ENCODE results near the gene AKAP6.

Gene AKAP6

DNA sequence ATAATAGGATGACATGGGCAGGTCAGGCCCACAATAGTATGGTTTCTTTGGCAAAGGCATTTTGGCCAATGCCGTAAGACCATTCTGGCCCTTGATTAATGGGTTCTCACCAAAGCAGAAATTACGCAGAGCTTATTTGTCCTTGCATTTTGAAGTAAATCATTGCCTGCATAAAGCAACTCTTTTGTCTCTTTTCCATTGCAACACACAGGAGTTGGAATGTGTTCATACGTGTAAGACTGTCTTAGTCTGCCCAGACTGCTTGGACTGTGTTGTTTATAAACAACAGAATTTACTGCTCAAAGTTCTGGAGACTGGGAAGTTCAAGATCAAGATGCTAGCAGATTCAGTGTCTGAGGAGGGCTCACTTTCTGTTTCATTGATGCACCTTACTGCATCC, 506.8 kb downstream of the AKAP6 start:
- TF ChIP-seq, protein P1, sequence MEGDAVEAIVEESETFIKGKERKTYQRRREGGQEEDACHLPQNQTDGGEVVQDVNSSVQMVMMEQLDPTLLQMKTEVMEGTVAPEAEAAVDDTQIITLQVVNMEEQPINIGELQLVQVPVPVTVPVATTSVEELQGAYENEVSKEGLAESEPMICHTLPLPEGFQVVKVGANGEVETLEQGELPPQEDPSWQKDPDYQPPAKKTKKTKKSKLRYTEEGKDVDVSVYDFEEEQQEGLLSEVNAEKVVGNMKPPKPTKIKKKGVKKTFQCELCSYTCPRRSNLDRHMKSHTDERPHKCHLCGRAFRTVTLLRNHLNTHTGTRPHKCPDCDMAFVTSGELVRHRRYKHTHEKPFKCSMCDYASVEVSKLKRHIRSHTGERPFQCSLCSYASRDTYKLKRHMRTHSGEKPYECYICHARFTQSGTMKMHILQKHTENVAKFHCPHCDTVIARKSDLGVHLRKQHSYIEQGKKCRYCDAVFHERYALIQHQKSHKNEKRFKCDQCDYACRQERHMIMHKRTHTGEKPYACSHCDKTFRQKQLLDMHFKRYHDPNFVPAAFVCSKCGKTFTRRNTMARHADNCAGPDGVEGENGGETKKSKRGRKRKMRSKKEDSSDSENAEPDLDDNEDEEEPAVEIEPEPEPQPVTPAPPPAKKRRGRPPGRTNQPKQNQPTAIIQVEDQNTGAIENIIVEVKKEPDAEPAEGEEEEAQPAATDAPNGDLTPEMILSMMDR (IDR thresholded peaks at IDR 0.05; ENCODE audit: low read depth, low read length, poor library complexity, severe bottlenecking) = no peak
- TF ChIP-seq EZH2phosphoT487 (IDR thresholded peaks at IDR 0.05; ENCODE audit: borderline replicate concordance, low read length) = no peak
- H3K4me3 ChIP-seq (ENCODE audit: low read length) = no peak overlapping the region
- H3K27me3 ChIP-seq (ENCODE audit: control insufficient read depth, low read length) = no peaks in the 10 kb centered on the region
- no peaks in the 10 kb centered on the region for H3K36me3 ChIP-seq (ENCODE audit: control insufficient read depth, low read length)
- H3K9me2 ChIP-seq (replicated peaks; ENCODE audit: control insufficient read depth, low read length) = no peaks in the 10 kb centered on the region
- H3K27ac ChIP-seq (ENCODE audit: low read depth, low read length) = no peak overlapping the region
- no peaks in the 10 kb centered on the region for H4K20me1 ChIP-seq (ENCODE audit: control insufficient read depth, insufficient read depth, low read depth, low read length)
- H3K9me3 ChIP-seq (ENCODE audit: control insufficient read depth, insufficient read depth, low read length) = no peaks in the 10 kb centered on the region
- H3K4me2 ChIP-seq (ENCODE audit: low read length) = no peak overlapping the region
- no peaks in the 10 kb centered on the region for H3F3A ChIP-seq (ENCODE audit: control insufficient read depth, insufficient read depth)
- H3K79me2 ChIP-seq (ENCODE audit: control insufficient read depth, low read length) = no peaks in the 10 kb centered on the region
- H3K4me1 ChIP-seq (ENCODE audit: control insufficient read depth, low read length) = no peaks in the 10 kb centered on the region

DNA sequence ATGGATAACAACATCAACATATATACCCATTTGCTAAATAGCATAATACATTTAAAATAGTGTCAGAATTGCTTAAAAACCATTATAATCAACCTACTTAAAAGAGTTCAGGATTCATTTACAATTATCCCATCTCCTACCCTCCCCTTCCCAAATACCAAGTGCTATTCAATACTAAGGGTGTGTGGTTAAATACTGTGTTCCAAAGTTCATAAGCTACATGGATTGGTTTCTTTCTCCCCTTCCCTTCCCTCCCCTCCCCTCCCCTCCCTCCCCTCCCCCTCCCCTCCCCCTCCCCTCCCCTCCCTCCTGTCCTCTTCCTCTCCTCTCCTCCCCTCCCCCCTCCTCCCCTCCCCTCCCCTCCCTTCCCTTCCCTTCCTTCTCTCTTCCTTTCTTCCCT, 512.6 kb downstream of the AKAP6 start:
- Histone ChIP-seq H3K4me2 (ENCODE audit: low read length) (no peak overlapping the region), H3K27me3 (ENCODE audit: control insufficient read depth, low read length) (no peaks in the 10 kb centered on the region), H4K20me1 (ENCODE audit: control insufficient read depth, insufficient read depth, low read depth, low read length) (no peaks in the 10 kb centered on the region), H3K9me2 (replicated peaks; ENCODE audit: control insufficient read depth, low read length) (no peaks in the 10 kb centered on the region), H3K36me3 (ENCODE audit: control insufficient read depth, low read length) (no peaks in the 10 kb centered on the region), H3K79me2 (ENCODE audit: control insufficient read depth, low read length) (no peaks in the 10 kb centered on the region), H3F3A (ENCODE audit: control insufficient read depth, insufficient read depth) (no peaks in the 10 kb centered on the region), H3K27ac (ENCODE audit: low read depth, low read length) (no peak overlapping the region), H3K4me1 (ENCODE audit: control insufficient read depth, low read length) (no peaks in the 10 kb centered on the region), H3K9me3 (ENCODE audit: control insufficient read depth, insufficient read depth, low read length) (no peaks in the 10 kb centered on the region), H3K4me3 (ENCODE audit: low read length) (no peak overlapping the region)
- TF ChIP-seq EZH2phosphoT487 (IDR thresholded peaks at IDR 0.05; ENCODE audit: borderline replicate concordance, low read length) = no peak
- TF ChIP-seq, protein P1 (IDR thresholded peaks at IDR 0.05; ENCODE audit: low read depth, low read length, poor library complexity, severe bottlenecking) = no peak

DNA sequence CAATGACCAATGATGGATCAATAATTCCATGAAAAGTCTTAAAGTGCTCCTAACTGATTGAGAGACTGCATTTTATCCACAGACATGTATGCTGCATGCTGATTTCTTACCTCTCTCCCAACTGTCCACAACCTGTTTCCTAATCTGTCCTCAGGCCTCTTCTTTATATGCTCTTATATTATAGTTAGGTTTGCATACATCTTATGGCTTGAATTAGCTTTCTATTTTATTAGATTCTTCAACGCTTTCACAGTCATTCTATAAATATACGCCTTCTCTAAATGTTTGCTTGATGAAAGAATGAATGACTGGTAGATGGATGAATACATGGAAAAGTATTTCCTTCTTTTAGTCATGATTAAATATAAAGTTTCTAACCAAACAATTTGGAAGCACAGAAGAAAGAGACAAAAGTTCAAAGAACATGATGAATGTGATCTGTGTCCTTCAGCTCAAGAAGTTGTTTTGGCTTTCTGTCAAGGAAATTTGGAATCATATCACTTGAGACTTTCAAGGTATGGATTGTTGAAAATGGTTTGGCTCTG, 517.8 kb downstream of the AKAP6 start:
- H3K27me3 ChIP-seq (ENCODE audit: control insufficient read depth, low read length) = no peaks in the 10 kb centered on the region
- H3K36me3 ChIP-seq (ENCODE audit: control insufficient read depth, low read length) = no peaks in the 10 kb centered on the region
- H3K4me1 ChIP-seq (ENCODE audit: control insufficient read depth, low read length) = no peaks in the 10 kb centered on the region
- H3F3A ChIP-seq (ENCODE audit: control insufficient read depth, insufficient read depth) = no peaks in the 10 kb centered on the region
- TF ChIP-seq EZH2phosphoT487 (IDR thresholded peaks at IDR 0.05; ENCODE audit: borderline replicate concordance, low read length) = no peak
- TF ChIP-seq, protein P1 (IDR thresholded peaks at IDR 0.05; ENCODE audit: low read depth, low read length, poor library complexity, severe bottlenecking) = no peak
- H3K4me2 ChIP-seq (ENCODE audit: low read length) = no peak overlapping the region
- no peak overlapping the region for H3K4me3 ChIP-seq (ENCODE audit: low read length)
- H4K20me1 ChIP-seq (ENCODE audit: control insufficient read depth, insufficient read depth, low read depth, low read length) = no peaks in the 10 kb centered on the region
- H3K27ac ChIP-seq (ENCODE audit: low read depth, low read length) = no peak overlapping the region
- no peaks in the 10 kb centered on the region for H3K9me2 ChIP-seq (replicated peaks; ENCODE audit: control insufficient read depth, low read length)
- H3K9me3 ChIP-seq (ENCODE audit: control insufficient read depth, insufficient read depth, low read length) = no peaks in the 10 kb centered on the region
- H3K79me2 ChIP-seq (ENCODE audit: control insufficient read depth, low read length) = no peaks in the 10 kb centered on the region
